LNCAP (cell line): Measurements from ENCODE around the gene SCRT2.

Source experiments
- TF ChIP-seq, protein P1 (sequence below): fragments of 450-650 bp; IDR thresholded peaks from 2 replicates; pipeline ENCODE4 v1.5.1; 2017; ENCODE audit warnings: mild to moderate bottlenecking

The SCRT2 gene

DNA sequence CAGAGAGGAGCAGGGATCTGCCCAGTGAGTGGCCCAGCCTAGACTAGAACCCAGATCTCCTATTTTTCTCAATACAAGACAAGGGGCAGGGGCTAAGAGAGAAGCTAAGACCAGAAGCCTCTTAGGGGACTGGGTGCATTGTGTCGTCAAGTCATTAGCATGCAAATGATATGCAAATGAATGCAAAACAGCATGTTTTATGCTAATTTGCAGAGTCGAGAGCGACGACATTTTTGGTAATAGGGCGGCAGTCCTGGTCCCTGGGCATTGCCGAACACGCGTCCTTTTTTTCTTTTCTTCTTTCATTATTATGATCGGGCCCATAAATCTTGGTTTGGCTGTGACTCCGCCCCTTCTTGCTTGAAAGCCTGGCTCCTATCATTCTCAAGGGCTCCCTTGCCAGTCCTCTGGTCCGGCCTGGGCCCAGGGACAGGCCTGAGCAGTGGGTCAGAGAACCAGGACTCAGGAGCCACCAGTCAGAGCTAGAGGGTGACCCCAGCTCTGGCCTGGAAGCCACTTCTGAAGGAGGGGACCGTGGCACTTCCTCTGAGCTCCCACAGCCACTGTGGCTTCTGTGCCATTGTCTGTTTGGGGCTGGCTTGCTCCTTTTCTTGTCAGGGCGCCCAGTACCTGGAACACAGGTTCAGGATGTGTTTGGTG lies 32.0 kb upstream of the SCRT2 start:
- TF ChIP-seq, protein P1, sequence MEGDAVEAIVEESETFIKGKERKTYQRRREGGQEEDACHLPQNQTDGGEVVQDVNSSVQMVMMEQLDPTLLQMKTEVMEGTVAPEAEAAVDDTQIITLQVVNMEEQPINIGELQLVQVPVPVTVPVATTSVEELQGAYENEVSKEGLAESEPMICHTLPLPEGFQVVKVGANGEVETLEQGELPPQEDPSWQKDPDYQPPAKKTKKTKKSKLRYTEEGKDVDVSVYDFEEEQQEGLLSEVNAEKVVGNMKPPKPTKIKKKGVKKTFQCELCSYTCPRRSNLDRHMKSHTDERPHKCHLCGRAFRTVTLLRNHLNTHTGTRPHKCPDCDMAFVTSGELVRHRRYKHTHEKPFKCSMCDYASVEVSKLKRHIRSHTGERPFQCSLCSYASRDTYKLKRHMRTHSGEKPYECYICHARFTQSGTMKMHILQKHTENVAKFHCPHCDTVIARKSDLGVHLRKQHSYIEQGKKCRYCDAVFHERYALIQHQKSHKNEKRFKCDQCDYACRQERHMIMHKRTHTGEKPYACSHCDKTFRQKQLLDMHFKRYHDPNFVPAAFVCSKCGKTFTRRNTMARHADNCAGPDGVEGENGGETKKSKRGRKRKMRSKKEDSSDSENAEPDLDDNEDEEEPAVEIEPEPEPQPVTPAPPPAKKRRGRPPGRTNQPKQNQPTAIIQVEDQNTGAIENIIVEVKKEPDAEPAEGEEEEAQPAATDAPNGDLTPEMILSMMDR, result no peak

DNA sequence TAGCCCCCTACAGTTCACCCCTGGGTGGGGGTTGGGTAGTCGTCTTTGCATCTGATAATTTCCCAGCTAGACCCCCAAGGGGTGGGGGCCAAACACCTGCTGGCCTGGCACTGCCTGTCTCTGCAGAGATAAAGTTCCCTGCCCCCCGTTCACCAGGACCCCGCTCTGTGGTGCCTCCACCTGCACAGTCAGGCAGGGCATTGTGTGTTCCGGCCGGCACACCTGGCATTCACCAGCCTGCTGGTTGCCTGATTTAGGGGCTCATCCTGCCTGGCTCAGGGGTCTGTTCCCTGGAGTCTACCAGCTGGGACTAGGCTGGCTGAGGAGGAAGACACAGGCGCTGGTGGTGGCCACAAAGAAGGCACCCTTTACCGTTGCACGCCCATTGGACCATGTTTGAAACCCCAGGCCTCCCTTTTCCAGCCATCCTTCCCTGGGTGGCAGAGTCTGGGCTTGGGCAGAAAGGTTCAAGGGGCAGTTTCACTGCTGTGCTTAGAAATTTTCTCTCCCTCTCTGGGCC lies 30.8 kb upstream of the SCRT2 start:
- TF ChIP-seq, protein P1, result no peak

DNA sequence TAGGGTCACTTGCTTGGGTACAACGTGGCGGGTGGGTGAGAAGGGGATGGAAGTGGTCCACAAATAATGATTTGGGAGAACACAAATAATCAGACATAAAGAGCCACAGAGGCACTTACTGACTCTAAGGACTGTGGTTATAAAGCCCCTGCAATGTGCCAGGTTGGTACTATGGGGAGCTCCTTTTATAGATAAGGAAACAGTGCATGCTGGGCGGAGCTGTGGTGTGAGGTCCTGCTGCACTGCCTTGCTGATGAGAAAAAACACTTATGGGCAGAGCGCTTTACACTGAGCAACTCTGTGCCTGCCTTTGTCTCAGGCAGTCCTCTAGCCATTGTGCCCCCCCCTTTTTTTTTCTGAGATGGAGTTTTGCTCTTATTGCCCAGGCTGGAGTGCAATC lies 29.1 kb upstream of the SCRT2 start:
- TF ChIP-seq, protein P1, result no peak

DNA sequence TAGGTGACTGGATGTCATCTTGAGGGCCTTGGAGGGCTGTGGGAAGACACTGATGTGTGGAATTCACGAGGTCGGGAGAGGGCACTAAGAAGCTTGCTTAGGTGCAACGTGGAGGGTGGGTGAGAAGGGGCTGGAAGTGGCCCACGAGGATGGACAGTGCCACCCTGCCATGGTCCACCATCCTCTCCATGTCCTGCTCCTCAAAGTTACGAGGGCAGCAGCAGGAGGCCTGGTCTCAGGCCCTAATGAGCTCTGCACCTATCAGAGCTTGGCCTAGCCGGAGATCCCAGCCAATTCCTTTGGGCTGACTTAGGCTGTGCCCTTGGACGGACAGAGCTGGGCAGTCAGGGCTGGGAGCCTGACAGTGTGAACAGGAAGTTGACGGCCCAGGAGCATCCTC lies 27.8 kb upstream of the SCRT2 start:
- TF ChIP-seq, protein P1, result no peak

DNA sequence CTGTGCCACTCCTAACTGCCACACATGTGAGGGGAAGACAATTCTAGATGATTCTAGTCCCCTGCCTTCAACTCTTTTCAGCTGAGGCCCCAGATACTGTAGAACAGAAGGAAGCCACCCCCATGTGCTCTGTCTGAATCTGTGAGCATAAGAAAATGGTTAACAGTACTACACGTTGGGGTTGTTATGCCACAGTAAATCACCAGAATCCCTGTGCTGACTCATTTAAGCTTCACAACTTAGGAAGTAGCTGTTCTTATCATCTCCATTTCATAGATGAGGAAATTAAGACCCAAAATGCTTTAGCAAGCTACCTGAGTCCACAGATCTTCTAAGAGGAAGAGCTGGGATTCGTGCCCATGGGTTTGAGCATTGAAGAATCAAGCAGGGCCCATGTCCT lies 27.4 kb upstream of the SCRT2 start:
- TF ChIP-seq, protein P1, result no peak

DNA sequence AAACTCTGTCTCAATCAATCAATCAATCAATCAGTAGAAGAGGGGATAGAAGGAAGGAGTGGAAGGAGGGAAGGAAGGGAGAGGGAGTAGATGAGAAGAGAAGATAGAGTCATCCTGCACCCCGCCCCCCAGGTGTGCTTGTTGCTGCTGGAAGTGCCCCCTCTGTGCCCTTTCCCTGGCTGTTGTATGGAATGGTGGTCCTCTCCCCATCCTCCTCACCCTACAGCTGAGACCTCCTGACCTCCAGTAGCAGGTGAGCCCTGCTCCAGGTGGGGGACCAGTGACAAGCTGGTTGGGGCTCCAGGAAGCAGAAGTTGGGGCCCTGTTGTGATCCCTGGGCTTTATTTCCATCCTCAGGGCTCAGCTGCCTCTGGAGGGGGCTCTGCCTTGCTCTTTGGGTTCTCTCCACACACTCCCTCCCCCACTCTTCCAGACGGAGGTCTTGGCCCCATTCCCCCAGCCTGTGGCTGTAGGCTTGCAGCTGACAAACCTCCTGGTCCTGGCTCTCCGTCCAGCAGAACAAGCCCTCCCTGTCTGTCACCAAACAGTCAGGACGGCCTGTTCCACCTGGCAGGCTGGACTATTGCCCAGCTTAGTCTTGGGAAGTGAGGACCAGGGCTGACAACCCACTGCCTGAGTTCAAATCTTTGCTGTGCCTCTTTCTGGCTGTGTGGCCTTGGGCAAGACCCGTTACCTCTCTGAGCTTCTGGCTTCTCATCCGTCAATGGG lies 26.0 kb upstream of the SCRT2 start:
- TF ChIP-seq, protein P1, result no peak

DNA sequence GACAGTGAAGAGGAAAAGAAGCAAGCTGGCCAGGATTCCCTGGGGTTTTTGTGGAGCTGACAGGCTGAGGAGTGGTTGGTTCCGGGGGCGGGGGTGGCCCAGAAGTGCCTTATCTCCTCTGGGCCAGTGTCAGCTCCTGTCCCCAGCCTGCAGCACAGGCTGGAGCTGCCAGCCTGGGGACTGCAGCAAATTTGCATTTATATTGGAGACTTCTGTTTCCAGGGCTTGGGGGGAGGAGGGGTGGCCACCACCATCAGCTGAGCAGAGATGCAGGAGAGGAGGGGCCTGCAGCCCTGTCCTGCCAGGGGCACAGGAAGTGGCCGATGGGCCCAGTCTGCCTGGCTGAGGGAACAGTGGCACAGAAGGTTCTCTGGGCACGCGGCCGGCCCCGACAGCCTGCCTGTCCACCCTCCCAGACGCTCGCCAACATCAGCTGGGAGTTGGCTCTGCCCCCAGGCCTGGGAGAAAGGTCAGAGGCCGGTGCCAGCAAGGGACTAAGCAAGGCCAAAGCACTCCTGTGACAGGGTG lies 24.3 kb upstream of the SCRT2 start:
- TF ChIP-seq, protein P1, result no peak
